ENCODE results near the gene CHCHD10. TPM values are rescaled to one million over a fixed set of nuclear protein-coding genes. Genes with fewer than 3 reads are reported as not detected.
A peak's percentile ranks its signal among the peaks of the same experiment; 100 is the strongest.

Gene CHCHD10
- total RNA-seq, 2 experiments from 2014 or later = 197 to 212 TPM

- H3K27me3 Mint-ChIP-seq = no peaks in the 10 kb centered on the region
- peak overlapping the region; percentile 46 for H3K27ac Mint-ChIP-seq
- TF ChIP-seq CTCF (IDR thresholded peaks at IDR 0.05) = no peak
- ChIA-PET CTCF (interaction anchor here (1.2 to 1.4 kb wide), 2 partner anchors 19 to 53 kb away, joined by 3 read pairs; no protein-coding TSS in a partner anchor), POLR2A (interaction anchor here (1.1 to 2.7 kb wide), 3 partner anchors 10 to 17 kb away, joined by 3 to 19 read pairs (median 5); partner anchors contain the start of gene C22orf15)
- intact Hi-C loops (cut with micrococcal nuclease) = no loop called here
- peaks cover 15% of the 10 kb centered on the region for H3K4me1 Mint-ChIP-seq (ENCODE audit: low read depth)
- no peak for ATAC-seq
- peak overlapping the region; percentile 80 for H3K4me3 Mint-ChIP-seq
- no peaks in the 10 kb centered on the region for H3K9me3 Mint-ChIP-seq
- no peak for DNase-seq
- peaks cover 3% of the 10 kb centered on the region for H3K36me3 Mint-ChIP-seq (ENCODE audit: low read depth)
These were observed 17.4 kb downstream of the CHCHD10 start for GRCh38 chr22:23750367-23750713.

GRCh38 chr22:23749841-23750301, 17.9 kb downstream of the CHCHD10 start:
- no peak for TF ChIP-seq CTCF (IDR thresholded peaks at IDR 0.05)
- ATAC-seq (no peak), DNase-seq (no peak)
- peak overlapping the region; percentile 80 for H3K4me3 Mint-ChIP-seq
- H3K9me3 Mint-ChIP-seq = peaks cover 4% of the 10 kb centered on the region
- H3K4me1 Mint-ChIP-seq (ENCODE audit: low read depth) = peaks cover 15% of the 10 kb centered on the region
- intact Hi-C loops (cut with micrococcal nuclease) = no loop called here
- no peak overlapping the region for H3K27ac Mint-ChIP-seq
- peaks cover 6% of the 10 kb centered on the region for H3K36me3 Mint-ChIP-seq (ENCODE audit: low read depth)
- ChIA-PET CTCF (interaction anchor here (0.6 to 1.2 kb wide), 2 partner anchors 53 to 100 kb away, joined by 3 read pairs; no protein-coding TSS in a partner anchor), POLR2A (interaction anchor here (1.1 to 2.7 kb wide), 2 partner anchors 13 to 17 kb away, joined by 3 to 19 read pairs; partner anchors contain the start of gene C22orf15)
- no peaks in the 10 kb centered on the region for H3K27me3 Mint-ChIP-seq

- TF ChIP-seq CTCF (IDR thresholded peaks at IDR 0.05) = no peak
- Mint-ChIP-seq H3K9me3 (peaks cover 11% of the 10 kb centered on the region), H3K27ac (no peak overlapping the region), H3K4me3 (no peak overlapping the region), H3K27me3 (no peaks in the 10 kb centered on the region), H3K4me1 (ENCODE audit: low read depth) (peaks cover 10% of the 10 kb centered on the region), H3K36me3 (ENCODE audit: low read depth) (peaks cover 24% of the 10 kb centered on the region)
- intact Hi-C loops (cut with micrococcal nuclease) = no loop called here
- DNase-seq (no peak), ATAC-seq (no peak)
- CTCF ChIA-PET = interaction anchor here (1.2 kb wide), 1 partner anchor 26 kb away, joined by 3 read pairs; no protein-coding TSS in a partner anchor
- POLR2A ChIA-PET = no interaction called here
These were observed 22.0 kb downstream of the CHCHD10 start for GRCh38 chr22:23745791-23746190.

- Mint-ChIP-seq H3K9me3 (peaks cover 11% of the 10 kb centered on the region), H3K27me3 (no peaks in the 10 kb centered on the region), H3K4me1 (ENCODE audit: low read depth) (no peaks in the 10 kb centered on the region), H3K36me3 (ENCODE audit: low read depth) (peaks cover 24% of the 10 kb centered on the region), H3K4me3 (no peak overlapping the region), H3K27ac (no peak overlapping the region)
- DNase-seq (no peak), ATAC-seq (no peak)
- intact Hi-C loops (cut with micrococcal nuclease) = no loop called here
- no peak for TF ChIP-seq CTCF (IDR thresholded peaks at IDR 0.05)
- POLR2A ChIA-PET = interaction anchor here (1.7 kb wide), 1 partner anchor 27 kb away, joined by 6 read pairs; no protein-coding TSS in a partner anchor
- CTCF ChIA-PET = interaction anchor here (1.2 kb wide), 1 partner anchor 27 kb away, joined by 3 read pairs; no protein-coding TSS in a partner anchor
These were observed 23.3 kb downstream of the CHCHD10 start for GRCh38 chr22:23744485-23744884.

GRCh38 chr22:23744001-23744400, 23.8 kb downstream of the CHCHD10 start:
- H3K27ac Mint-ChIP-seq = no peak overlapping the region
- intact Hi-C loops (cut with micrococcal nuclease) = no loop called here
- ChIA-PET POLR2A (interaction anchor here (1.7 kb wide), 1 partner anchor 27 kb away, joined by 6 read pairs; no protein-coding TSS in a partner anchor), CTCF (interaction anchor here (1.3 kb wide), 1 partner anchor 11 kb away, joined by 3 read pairs; no protein-coding TSS in a partner anchor)
- ATAC-seq (no peak), DNase-seq (no peak)
- peaks cover 11% of the 10 kb centered on the region for H3K9me3 Mint-ChIP-seq
- no peaks in the 10 kb centered on the region for H3K27me3 Mint-ChIP-seq
- no peak for TF ChIP-seq CTCF (IDR thresholded peaks at IDR 0.05)
- no peak overlapping the region for H3K4me3 Mint-ChIP-seq
- H3K36me3 Mint-ChIP-seq (ENCODE audit: low read depth) = peaks cover 24% of the 10 kb centered on the region
- no peaks in the 10 kb centered on the region for H3K4me1 Mint-ChIP-seq (ENCODE audit: low read depth)
